Measurements from ENCODE around the gene CCDC120. TPM values are rescaled to one million over a fixed set of nuclear protein-coding genes. Genes with fewer than 3 reads are reported as not detected.

The CCDC120 gene
- 1.2 TPM for total RNA-seq
- long read RNA-seq, partial matches to known transcripts = 0 of 3 reads
- long read RNA-seq, other reads (novel, unspliced or antisense) = 1 of 3 reads

GRCh38 chrX:49058794-49059193 is at the start of gene CCDC120:
CCDC120 (plus strand) TSS chrX:49058999; CDS start chrX:49062042, 3,043 bp downstream.
- DNase-seq (no peak), ATAC-seq (ENCODE audit: poor library complexity) (no peak)
- intact Hi-C loops (cut with DNase I) = no loop called here

GRCh38 chrX:49019050-49019449 is 39.7 kb upstream of the CCDC120 start:
- ATAC-seq (ENCODE audit: poor library complexity) (no peak), DNase-seq (no peak)
- intact Hi-C loops (cut with DNase I) = no loop called here

- no peak for ATAC-seq (ENCODE audit: poor library complexity)
- no peak for DNase-seq
- intact Hi-C loops (cut with DNase I) = no loop called here
Observed at GRCh38 chrX:49019599-49020249, 39.1 kb upstream of the CCDC120 start.

- ATAC-seq (ENCODE audit: poor library complexity) = peak; percentile 39
- intact Hi-C loops (cut with DNase I) = loop anchor here (10.0 kb wide), 1 partner anchor 55 kb away; the partner anchor contains the start of gene KCND1
- no peak for DNase-seq
Observed at GRCh38 chrX:49029876-49030275, 28.9 kb upstream of the CCDC120 start.

- ATAC-seq (ENCODE audit: poor library complexity) = no peak
- intact Hi-C loops (cut with DNase I) = loop anchor here (10.0 kb wide), 1 partner anchor 55 kb away; the partner anchor contains the start of gene KCND1
- no peak for DNase-seq
Observed at GRCh38 chrX:49030283-49030682, 28.5 kb upstream of the CCDC120 start.

GRCh38 chrX:49037883-49038475 is 20.8 kb upstream of the CCDC120 start:
- DNase-seq (no peak), ATAC-seq (ENCODE audit: poor library complexity) (no peak)
- intact Hi-C loops (cut with DNase I) = loop anchor here (10.0 kb wide), 1 partner anchor 63 kb away; the partner anchor contains the start of gene KCND1

GRCh38 chrX:49039598-49040375 is 19.0 kb upstream of the CCDC120 start:
- ATAC-seq (ENCODE audit: poor library complexity) (peak; percentile 21), DNase-seq (peak; percentile 72)
- intact Hi-C loops (cut with DNase I) = loop anchor here (10.0 kb wide), 1 partner anchor 65 kb away; the partner anchor contains the start of gene KCND1

- no peak for DNase-seq
- intact Hi-C loops (cut with DNase I) = no loop called here
- no peak for ATAC-seq (ENCODE audit: poor library complexity)
Observed at GRCh38 chrX:49040376-49040955, 18.3 kb upstream of the CCDC120 start.

- intact Hi-C loops (cut with DNase I) = no loop called here
- ATAC-seq (ENCODE audit: poor library complexity) = no peak
- DNase-seq = peak; percentile 47
Observed at GRCh38 chrX:49041744-49042580, 16.8 kb upstream of the CCDC120 start.

- peak; percentile 3 for ATAC-seq (ENCODE audit: poor library complexity)
- DNase-seq = no peak
- intact Hi-C loops (cut with DNase I) = no loop called here
Observed at GRCh38 chrX:49042581-49043219, 16.1 kb upstream of the CCDC120 start.

- DNase-seq (peak; percentile 99), ATAC-seq (ENCODE audit: poor library complexity) (peak; percentile 92)
- intact Hi-C loops (cut with DNase I) = no loop called here
Observed at GRCh38 chrX:49043220-49043986, 15.4 kb upstream of the CCDC120 start, which contains the start of gene TFE3. TFE3 (minus strand) TSS chrX:49043357; CDS start chrX:49043226, 131 bp downstream.

GRCh38 chrX:49043987-49044281 is 14.9 kb upstream of the CCDC120 start:
- intact Hi-C loops (cut with DNase I) = no loop called here
- ATAC-seq (ENCODE audit: poor library complexity) (no peak), DNase-seq (no peak)

GRCh38 chrX:49053223-49054072 is 5.4 kb upstream of the CCDC120 start:
- DNase-seq (peak; percentile 69), ATAC-seq (ENCODE audit: poor library complexity) (peak; percentile 85)
- intact Hi-C loops (cut with DNase I) = no loop called here

GRCh38 chrX:49054073-49054762 is 4.6 kb upstream of the CCDC120 start:
- intact Hi-C loops (cut with DNase I) = no loop called here
- ATAC-seq (ENCODE audit: poor library complexity) (no peak), DNase-seq (no peak)

- ATAC-seq (ENCODE audit: poor library complexity) = no peak
- intact Hi-C loops (cut with DNase I) = no loop called here
- DNase-seq = no peak
Observed at GRCh38 chrX:49059201-49059600, 402 bp downstream of the CCDC120 start.

- no peak for DNase-seq
- intact Hi-C loops (cut with DNase I) = no loop called here
- ATAC-seq (ENCODE audit: poor library complexity) = no peak
Observed at GRCh38 chrX:49059681-49060085, 884 bp downstream of the CCDC120 start.
